SK-N-SH (cell line): Measurements from ENCODE around the gene PCYOX1L.

ENCODE experiments used
- CTCF ChIP-seq: fragments of 200-600 bp; sonication (generic); IDR thresholded peaks from 2 replicates; pipeline ENCODE4 v1.6.1; 2017; ENCODE audit warnings: antibody characterized with exemption, mild to moderate bottlenecking, moderate library complexity
- SMC3 ChIP-seq: IDR thresholded peaks from 2 replicates; pipeline ENCODE4 v1.6.1; 2012; ENCODE audit warnings: low read depth, low read length, improper control_type of control experiment
- TEAD4 ChIP-seq: IDR thresholded peaks from 2 replicates; pipeline ENCODE4 v1.4.0; 2012; ENCODE audit warnings: mild to moderate bottlenecking, borderline replicate concordance; ENCODE audit not compliant: insufficient read depth

- no peak for TF ChIP-seq CTCF
- TF ChIP-seq TEAD4 = no peak
- TF ChIP-seq SMC3 = no peak
These were observed 34.9 kb downstream of the PCYOX1L start for GRCh38 chr5:149392718-149393117.
